ENCODE results near the gene AGBL4. TPM values are rescaled to one million over a fixed set of nuclear protein-coding genes. Genes with fewer than 3 reads are reported as not detected.

AGBL4 gene
- total RNA-seq, 1 donor from 2014 or later, result 0.39 TPM

GRCh38 chr1:49906365-49906764 lies 117.4 kb downstream of the AGBL4 start:
- no peak for TF ChIP-seq CTCF (conservative IDR thresholded peaks at IDR 0.05)
- no peak for DNase-seq (ENCODE audit: extremely low spot score, unreplicated experiment)
- Mint-ChIP-seq H3K36me3 (no peaks in the 10 kb centered on the region), H3K4me1 (ENCODE audit: unreplicated experiment) (no peaks in the 10 kb centered on the region), H3K27ac (no peak overlapping the region), H3K4me3 (no peak overlapping the region), H3K27me3 (no peaks in the 10 kb centered on the region), H3K9me3 (peaks cover 8% of the 10 kb centered on the region)

GRCh38 chr1:49864581-49864980 lies 159.2 kb downstream of the AGBL4 start:
- Mint-ChIP-seq H3K36me3 (no peaks in the 10 kb centered on the region), H3K4me1 (ENCODE audit: unreplicated experiment) (no peaks in the 10 kb centered on the region), H3K27me3 (no peaks in the 10 kb centered on the region), H3K27ac (no peak overlapping the region), H3K4me3 (no peak overlapping the region), H3K9me3 (peaks cover 4% of the 10 kb centered on the region)
- DNase-seq (ENCODE audit: extremely low spot score, unreplicated experiment), result no peak
- TF ChIP-seq CTCF (conservative IDR thresholded peaks at IDR 0.05), result no peak

GRCh38 chr1:49854741-49855140 lies 169.0 kb downstream of the AGBL4 start:
- Mint-ChIP-seq H3K4me3 (no peak overlapping the region), H3K36me3 (no peaks in the 10 kb centered on the region), H3K27me3 (no peaks in the 10 kb centered on the region), H3K4me1 (ENCODE audit: unreplicated experiment) (no peaks in the 10 kb centered on the region), H3K9me3 (no peaks in the 10 kb centered on the region), H3K27ac (no peak overlapping the region)
- DNase-seq (ENCODE audit: extremely low spot score, unreplicated experiment), result no peak
- TF ChIP-seq CTCF (conservative IDR thresholded peaks at IDR 0.05), result no peak

GRCh38 chr1:49842596-49842995 lies 181.2 kb downstream of the AGBL4 start:
- Mint-ChIP-seq H3K27me3 (no peaks in the 10 kb centered on the region), H3K9me3 (peaks cover 8% of the 10 kb centered on the region), H3K27ac (no peak overlapping the region), H3K36me3 (no peaks in the 10 kb centered on the region), H3K4me1 (ENCODE audit: unreplicated experiment) (no peaks in the 10 kb centered on the region), H3K4me3 (no peak overlapping the region)
- DNase-seq (ENCODE audit: extremely low spot score, unreplicated experiment), result no peak
- TF ChIP-seq CTCF (conservative IDR thresholded peaks at IDR 0.05), result no peak

- no peak for TF ChIP-seq CTCF (conservative IDR thresholded peaks at IDR 0.05)
- H3K9me3 Mint-ChIP-seq, result peaks cover 8% of the 10 kb centered on the region
Observed at GRCh38 chr1:49841767-49842166, 182.0 kb downstream of the AGBL4 start.

GRCh38 chr1:49824261-49824660 lies 199.5 kb downstream of the AGBL4 start:
- H3K9me3 Mint-ChIP-seq, result peaks cover 9% of the 10 kb centered on the region
- no peak for DNase-seq (ENCODE audit: extremely low spot score, unreplicated experiment)
- H3K27me3 Mint-ChIP-seq, result no peaks in the 10 kb centered on the region

More at GRCh38 chr1:49841767-49842166, 182.0 kb downstream of the AGBL4 start:
- DNase-seq (ENCODE audit: extremely low spot score, unreplicated experiment), result no peak
- Mint-ChIP-seq H3K4me1 (ENCODE audit: unreplicated experiment) (no peaks in the 10 kb centered on the region), H3K27ac (no peak overlapping the region), H3K27me3 (no peaks in the 10 kb centered on the region), H3K36me3 (no peaks in the 10 kb centered on the region), H3K4me3 (no peak overlapping the region)

More at GRCh38 chr1:49824261-49824660, 199.5 kb downstream of the AGBL4 start:
- TF ChIP-seq CTCF (conservative IDR thresholded peaks at IDR 0.05), result no peak
- Mint-ChIP-seq H3K36me3 (no peaks in the 10 kb centered on the region), H3K4me3 (no peak overlapping the region), H3K27ac (no peak overlapping the region), H3K4me1 (ENCODE audit: unreplicated experiment) (no peaks in the 10 kb centered on the region)
